Fibroblast of gingiva (primary cell): ENCODE results near the gene NAA60.
"Not testable (repeated sequence)": the region's sequence is repeated elsewhere in the genome, so short reads cannot be mapped to it uniquely, and the experiment has no call there.

Source experiments
- DNase-seq: peaks from one replicate; pipeline ENCODE4 v3.0.0-alpha.2; 2011; ENCODE audit warnings: low read depth

Gene NAA60

GRCh38 chr16:3465301-3465700 lies 21.8 kb downstream of the NAA60 start:
- DNase-seq, result no peak

GRCh38 chr16:3465911-3466584 lies 22.6 kb downstream of the NAA60 start:
- DNase-seq, result no peak

GRCh38 chr16:3467182-3467581 lies 23.7 kb downstream of the NAA60 start:
- DNase-seq, result no peak

GRCh38 chr16:3467921-3468320 lies 24.4 kb downstream of the NAA60 start:
- DNase-seq, result peak; percentile 47

- no peak for DNase-seq
Measured at GRCh38 chr16:3468501-3468900, 25.0 kb downstream of the NAA60 start.

GRCh38 chr16:3469736-3470135 lies 26.3 kb downstream of the NAA60 start:
- no peak for DNase-seq

GRCh38 chr16:3470723-3471122 lies 27.2 kb downstream of the NAA60 start:
- DNase-seq, result no peak

GRCh38 chr16:3471518-3472176 lies 28.2 kb downstream of the NAA60 start:
- no peak for DNase-seq

GRCh38 chr16:3472878-3473595 lies 29.6 kb downstream of the NAA60 start:
- DNase-seq, result peak; percentile 18

- not testable (repeated sequence) for DNase-seq
Measured at GRCh38 chr16:3473596-3473943, 30.1 kb downstream of the NAA60 start.

- no peak for DNase-seq
Measured at GRCh38 chr16:3474136-3474779, 30.8 kb downstream of the NAA60 start.

GRCh38 chr16:3474870-3475269 lies 31.4 kb downstream of the NAA60 start:
- DNase-seq, result not testable (repeated sequence)

GRCh38 chr16:3475604-3476375 lies 32.3 kb downstream of the NAA60 start:
- DNase-seq, result no peak

- DNase-seq, result no peak
Measured at GRCh38 chr16:3476409-3476808, 32.9 kb downstream of the NAA60 start.

GRCh38 chr16:3478242-3478925 lies 34.9 kb downstream of the NAA60 start:
- no peak for DNase-seq

- DNase-seq, result no peak
Measured at GRCh38 chr16:3479654-3480216, 36.3 kb downstream of the NAA60 start.

GRCh38 chr16:3480901-3481695 lies 37.6 kb downstream of the NAA60 start:
- no peak for DNase-seq

GRCh38 chr16:3481696-3482658 lies 38.5 kb downstream of the NAA60 start:
- DNase-seq, result no peak

GRCh38 chr16:3482659-3483241 lies 39.3 kb downstream of the NAA60 start:
- no peak for DNase-seq
